HG02943 (cell line): ENCODE data around the gene PLEKHG4B.
"Not testable (repeated sequence)": the region's sequence is repeated elsewhere in the genome, so short reads cannot be mapped to it uniquely, and the experiment has no call there.

ENCODE experiments used
- ATAC-seq: cut with Tn5 transposase; IDR thresholded peaks from one replicate; pipeline ENCODE4 v1.9.1; 2021; ENCODE audit warnings: mild to moderate bottlenecking, low read depth, moderate library complexity; ENCODE audit not compliant: unreplicated experiment

The PLEKHG4B gene

DNA sequence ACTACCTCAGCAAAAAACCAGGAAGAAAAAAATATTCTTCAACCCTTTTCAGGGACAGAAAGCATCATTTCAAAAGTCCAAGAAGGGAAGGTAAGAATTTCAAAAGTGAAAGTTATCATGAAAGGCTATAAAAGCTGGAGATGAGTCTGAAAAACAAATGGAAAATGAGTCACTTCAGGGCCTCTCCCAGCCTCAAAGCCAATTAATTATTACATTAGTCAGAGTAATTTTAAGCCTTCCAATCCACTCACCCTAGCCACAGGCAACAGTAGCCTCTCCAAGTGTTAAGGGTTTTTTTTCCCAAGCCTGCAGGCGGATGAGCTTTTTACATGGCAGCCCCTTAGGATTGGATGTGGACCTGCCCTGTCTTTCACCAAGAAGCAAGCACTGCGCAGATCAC lies 123.3 kb downstream of the PLEKHG4B start:
- not testable (repeated sequence) for ATAC-seq

DNA sequence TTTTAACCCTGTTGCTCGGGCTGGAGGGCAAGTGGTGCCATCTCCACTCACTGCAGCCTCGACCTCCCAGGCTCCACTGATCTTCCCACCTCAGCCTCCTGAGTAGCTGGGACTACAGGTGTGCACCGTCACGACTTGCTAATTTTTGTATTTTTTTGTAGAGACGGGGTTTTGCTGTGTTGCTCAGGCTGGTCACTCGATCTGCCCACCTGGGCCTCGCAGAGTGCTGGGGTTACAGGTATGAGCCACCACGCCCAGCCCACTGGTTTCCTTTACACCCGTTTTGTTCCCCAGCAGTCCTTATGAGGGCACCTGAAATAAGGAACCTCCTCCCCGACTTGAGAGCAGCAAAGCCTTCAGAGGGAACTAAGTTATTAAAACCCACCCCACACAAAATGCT lies 124.1 kb downstream of the PLEKHG4B start:
- not testable (repeated sequence) for ATAC-seq

- ATAC-seq = peak; percentile 66
Observed at GRCh38 chr5:217494-218456, 125.8 kb downstream of the PLEKHG4B start, which contains the start of the genes CCDC127 and SDHA. Gene CCDC127 (minus strand): TSS chr5:218153. CDS start chr5:216849, 1,304 bp downstream. Gene SDHA (plus strand): TSS chr5:218320. CDS start chr5:218356, 36 bp downstream.

DNA sequence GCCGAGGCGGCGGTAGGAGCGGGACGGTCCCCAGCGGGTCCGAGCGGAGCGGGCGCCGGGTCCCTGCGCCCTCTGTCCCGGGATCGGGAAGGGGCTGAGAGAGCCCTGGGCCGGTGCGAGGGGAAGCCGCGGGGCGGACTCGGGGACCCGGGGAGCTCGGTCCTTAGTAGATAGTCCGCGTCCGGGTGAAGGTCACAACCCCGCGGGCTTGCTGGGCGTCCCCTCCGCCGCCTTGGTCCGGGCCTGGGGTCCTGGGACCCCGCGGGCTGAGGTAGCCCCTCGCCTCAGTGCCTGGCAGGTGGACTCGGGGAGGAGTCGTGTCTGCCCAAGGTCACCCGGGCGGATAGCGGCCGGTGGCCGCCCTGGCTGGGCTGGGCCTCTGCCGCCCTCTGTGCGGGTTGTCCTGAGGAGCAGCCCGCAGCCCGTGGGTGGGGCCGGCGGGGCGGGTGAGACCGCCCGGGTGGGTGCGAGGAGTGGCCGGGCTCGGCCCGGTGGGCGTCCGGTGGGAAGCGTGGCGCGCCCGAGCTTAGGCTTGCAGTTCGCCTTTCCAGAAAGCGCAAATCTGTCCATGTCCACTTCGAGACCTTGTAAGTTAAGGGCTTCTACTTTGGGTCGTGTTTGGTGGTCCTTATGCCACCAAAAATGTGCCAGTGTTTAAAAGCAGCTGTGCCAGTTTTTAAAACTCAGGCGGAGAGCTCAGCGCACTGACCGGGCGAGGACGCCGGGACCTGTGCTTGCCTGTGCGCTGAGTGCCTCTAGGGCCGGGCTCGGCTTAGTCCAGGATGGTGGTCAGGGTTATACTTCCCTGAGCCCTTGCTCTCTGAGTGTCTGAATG lies 126.7 kb downstream of the PLEKHG4B start:
- ATAC-seq = peak; percentile 18

GRCh38 chr5:219460-219863 lies 127.5 kb downstream of the PLEKHG4B start:
- no peak for ATAC-seq

GRCh38 chr5:219991-220390 lies 128.0 kb downstream of the PLEKHG4B start:
- ATAC-seq = no peak

DNA sequence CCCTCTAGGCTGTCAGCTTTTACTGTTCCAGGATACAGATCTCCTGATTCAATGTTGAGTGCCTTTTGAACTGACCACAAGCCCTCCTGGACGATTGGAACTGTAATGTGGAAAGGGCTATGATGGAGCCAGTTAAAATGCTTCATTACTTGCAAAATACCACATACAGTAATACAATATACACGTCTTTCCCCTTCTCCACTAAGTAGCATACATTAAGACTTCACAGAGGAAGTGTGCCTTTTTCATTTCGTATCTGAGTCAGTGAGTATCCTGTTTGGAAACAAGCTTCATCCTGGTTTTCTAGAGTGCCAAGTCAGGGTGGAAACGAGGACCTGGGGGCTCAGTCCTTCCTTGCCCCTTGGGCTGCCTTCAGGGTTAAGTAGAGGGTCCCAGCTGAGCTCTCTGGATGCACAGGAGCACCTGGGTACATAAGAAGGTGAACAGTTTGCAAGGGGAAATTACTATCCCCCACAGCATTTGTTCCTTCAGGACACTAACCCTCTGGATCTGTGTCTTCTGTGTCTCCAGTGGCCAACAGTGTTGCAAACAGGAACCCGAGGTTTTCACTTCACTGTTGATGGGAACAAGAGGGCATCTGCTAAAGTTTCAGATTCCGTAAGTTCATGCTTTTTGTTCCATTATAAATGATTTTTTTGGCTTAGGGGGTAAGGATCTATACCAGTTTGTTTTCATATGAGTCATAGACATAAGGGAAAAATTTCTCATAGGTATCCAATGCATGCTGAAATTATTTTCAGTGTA lies 131.2 kb downstream of the PLEKHG4B start:
- ATAC-seq = not testable (repeated sequence)

- no peak for ATAC-seq
Observed at GRCh38 chr5:223791-224190, 131.8 kb downstream of the PLEKHG4B start.

DNA sequence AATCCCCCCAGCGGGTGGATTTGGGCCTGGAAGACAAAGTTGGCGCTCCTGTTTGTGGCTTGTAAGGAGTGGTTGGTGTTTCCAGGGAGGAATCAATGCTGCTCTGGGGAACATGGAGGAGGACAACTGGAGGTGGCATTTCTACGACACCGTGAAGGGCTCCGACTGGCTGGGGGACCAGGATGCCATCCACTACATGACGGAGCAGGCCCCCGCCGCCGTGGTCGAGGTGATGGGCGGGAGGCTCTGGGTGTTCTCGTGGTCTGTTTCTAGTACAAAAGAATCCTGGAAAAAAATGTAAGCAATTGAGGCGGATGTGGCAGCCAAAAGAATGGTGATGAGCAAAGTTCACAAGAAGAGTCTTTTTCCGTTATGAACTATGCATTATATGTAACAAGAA lies 133.4 kb downstream of the PLEKHG4B start:
- ATAC-seq = no peak

- not testable (repeated sequence) for ATAC-seq
Observed at GRCh38 chr5:227375-227774, 135.4 kb downstream of the PLEKHG4B start.

DNA sequence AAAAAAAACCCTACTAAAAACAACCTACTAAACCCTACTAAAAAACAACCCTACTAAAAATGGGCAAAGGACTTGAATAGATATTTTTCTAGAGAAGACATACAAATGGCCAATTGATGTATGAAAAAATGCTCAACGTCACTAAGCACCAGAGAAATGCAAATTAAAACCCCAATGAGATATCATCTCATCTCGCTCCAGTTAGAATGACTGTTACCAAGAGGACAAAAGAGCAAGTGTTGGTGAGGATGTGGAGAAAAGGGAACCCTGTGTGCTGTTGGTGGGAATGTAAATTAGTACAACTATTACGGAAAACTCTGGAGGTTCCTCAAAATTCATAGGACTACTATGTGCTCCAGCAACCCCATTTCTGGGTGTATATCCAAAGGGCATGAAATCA lies 136.9 kb downstream of the PLEKHG4B start:
- ATAC-seq = no peak

GRCh38 chr5:230711-231110 lies 138.7 kb downstream of the PLEKHG4B start:
- ATAC-seq = no peak

DNA sequence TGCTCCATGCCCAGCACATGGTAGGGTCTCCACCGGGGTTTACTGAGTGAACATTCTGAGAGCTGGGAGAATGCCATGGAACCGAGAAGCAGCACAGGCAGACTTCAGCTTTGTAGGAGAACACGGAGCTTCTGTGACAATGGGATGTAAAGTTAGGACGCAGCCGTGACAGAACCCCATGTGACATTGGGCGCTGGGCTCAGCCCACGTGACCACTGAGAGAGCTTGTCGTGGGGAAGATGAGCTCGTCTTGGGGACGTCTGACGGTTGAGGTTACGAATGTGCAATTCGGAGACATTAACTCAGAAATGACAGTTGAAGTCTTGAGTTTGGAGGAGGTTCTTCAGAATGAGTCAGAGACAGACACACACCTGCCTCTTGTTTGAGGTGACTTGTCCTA lies 139.7 kb downstream of the PLEKHG4B start:
- no peak for ATAC-seq

- ATAC-seq = not testable (repeated sequence)
Observed at GRCh38 chr5:233426-233825, 141.5 kb downstream of the PLEKHG4B start.

GRCh38 chr5:234450-234849 lies 142.5 kb downstream of the PLEKHG4B start:
- ATAC-seq = no peak

GRCh38 chr5:235527-235926 lies 143.6 kb downstream of the PLEKHG4B start:
- ATAC-seq = not testable (repeated sequence)

DNA sequence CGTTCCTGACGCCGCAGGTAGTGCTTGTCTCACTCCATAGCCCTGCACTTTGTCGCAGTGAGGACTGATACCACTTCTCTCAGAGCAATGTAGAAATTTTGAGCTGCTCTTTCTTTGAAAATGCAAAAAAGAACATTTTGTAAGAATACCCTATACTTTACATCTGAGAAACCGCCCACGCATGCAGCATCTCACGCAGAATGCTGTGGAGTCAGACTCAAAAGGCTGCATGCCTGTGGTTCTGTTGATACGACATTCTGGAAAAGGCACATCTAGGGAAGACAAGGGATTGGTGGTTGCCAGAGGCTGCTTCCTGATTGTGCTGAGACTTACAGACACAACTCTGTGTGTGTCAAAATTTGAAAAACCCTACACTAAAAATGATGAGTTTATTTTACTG lies 146.0 kb downstream of the PLEKHG4B start:
- ATAC-seq = not testable (repeated sequence)
